OCI-LY1 (cell line): Measurements from ENCODE around the gene FNDC5.

Experiments used
- H2AFZ ChIP-seq: fragments of 200-600 bp; sonication (generic), shearing (Covaris generic); 2 replicates; pipeline ENCODE4 v1.6.0; 2014; ENCODE audit warnings: antibody characterized with exemption, mild to moderate bottlenecking, low read length
- H3F3A ChIP-seq: fragments of 200-600 bp; sonication (generic), shearing (Covaris generic); 2 replicates; pipeline ENCODE4 v1.6.0; 2014; ENCODE audit warnings: mild to moderate bottlenecking, antibody characterized with exemption, low read length, moderate library complexity; ENCODE audit not compliant: insufficient read depth
- H3K27ac ChIP-seq: fragments of 200-600 bp; sonication (generic); 2 replicates; pipeline ENCODE4 v1.5.1; 2014; ENCODE audit warnings: low read length, mixed run types, mild to moderate bottlenecking, low read depth; ENCODE audit not compliant: poor library complexity, severe bottlenecking
- H3K27me3 ChIP-seq: fragments of 200-600 bp; sonication (generic); 2 replicates; pipeline ENCODE4 v1.6.0; 2014; ENCODE audit warnings: antibody characterized with exemption, mild to moderate bottlenecking, low read length, moderate library complexity; ENCODE audit not compliant: insufficient read depth
- H3K36me3 ChIP-seq: fragments of 200-600 bp; sonication (generic); 2 replicates; pipeline ENCODE4 v1.6.1; 2014; ENCODE audit warnings: mild to moderate bottlenecking, antibody characterized with exemption, low read length, moderate library complexity, mixed read lengths; ENCODE audit not compliant: insufficient read depth
- H3K4me1 ChIP-seq: fragments of 200-600 bp; sonication (generic); 2 replicates; pipeline ENCODE4 v1.5.1; 2014; ENCODE audit warnings: mild to moderate bottlenecking, low read length, moderate library complexity; ENCODE audit not compliant: insufficient read depth, severe bottlenecking
- H3K4me2 ChIP-seq: fragments of 200-600 bp; sonication (generic), shearing (Covaris generic); 2 replicates; pipeline ENCODE4 v1.6.1; 2014; ENCODE audit warnings: low read length
- H3K4me3 ChIP-seq: fragments of 200-600 bp; sonication (generic); 2 replicates; pipeline ENCODE4 v1.5.1; 2014; ENCODE audit warnings: low read length, low read depth, mild to moderate bottlenecking, mixed read lengths; ENCODE audit not compliant: poor library complexity, severe bottlenecking
- H3K79me2 ChIP-seq: fragments of 200-600 bp; shearing (Covaris generic); 2 replicates; pipeline ENCODE4 v1.6.1; 2016; ENCODE audit warnings: mixed run types, low read length, mixed read lengths; ENCODE audit not compliant: insufficient read depth
- H3K9ac ChIP-seq: fragments of 200-600 bp; sonication (generic), shearing (Covaris generic); 2 replicates; pipeline ENCODE4 v1.6.1; 2014; ENCODE audit warnings: mild to moderate bottlenecking, low read length, mixed read lengths
- H3K9me2 ChIP-seq: fragments of 200-600 bp; sonication (generic), shearing (Covaris generic); 2 replicates; pipeline ENCODE4 v1.6.1; 2014; ENCODE audit warnings: low read depth, mild to moderate bottlenecking, low read length, mixed read lengths
- H3K9me3 ChIP-seq: fragments of 200-600 bp; shearing (Covaris generic); 2 replicates; pipeline ENCODE4 v1.6.1; 2014; ENCODE audit warnings: low read length, mixed read lengths
- H4K20me1 ChIP-seq: fragments of 200-600 bp; sonication (generic), shearing (Covaris generic); 2 replicates; pipeline ENCODE4 v1.6.0; 2016; ENCODE audit warnings: mild to moderate bottlenecking, low read length; ENCODE audit not compliant: insufficient read depth
- EZH2 ChIP-seq: fragments of 200-600 bp; sonication (generic), shearing (Covaris generic); IDR thresholded peaks from 2 replicates; pipeline ENCODE4 v1.8.0; 2017; ENCODE audit warnings: borderline replicate concordance, mixed run types, mild to moderate bottlenecking, antibody characterized with exemption, low read length, moderate library complexity, mixed read lengths
- TF ChIP-seq, protein P1 (sequence below): fragments of 200-600 bp; sonication (generic), shearing (Covaris generic); IDR thresholded peaks from 2 replicates; pipeline ENCODE4 v1.5.1; 2017; ENCODE audit warnings: mild to moderate bottlenecking, antibody characterized with exemption, low read length, moderate library complexity, mixed read lengths

Gene FNDC5

DNA sequence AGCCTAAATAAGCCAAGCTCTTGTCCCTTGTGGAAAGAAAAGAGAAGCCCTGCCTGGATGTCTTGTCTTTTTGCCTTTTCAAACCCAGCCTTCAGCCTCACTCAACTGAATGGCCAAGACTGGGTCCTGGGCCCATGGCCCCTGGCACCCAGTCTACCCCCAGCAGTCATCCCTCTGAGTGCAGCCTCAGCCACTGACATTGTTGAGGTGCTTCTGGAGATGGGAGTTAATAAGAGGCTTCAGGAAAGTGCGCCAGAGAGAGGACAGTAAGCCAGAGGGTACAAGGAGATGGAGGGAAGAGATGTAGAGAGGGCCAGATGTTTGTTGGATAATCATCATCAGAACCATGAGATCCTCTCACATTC, 6.8 kb downstream of the FNDC5 start:
- Histone ChIP-seq H3K9me3 (no peaks in the 10 kb centered on the region), H3K36me3 (peaks cover 4% of the 10 kb centered on the region; the same call in 1 of the 2 replicates), H3F3A (no peaks in the 10 kb centered on the region), H4K20me1 (no peaks in the 10 kb centered on the region), H2AFZ (no peak overlapping the region), H3K27ac (no peak overlapping the region), H3K27me3 (no peaks in the 10 kb centered on the region), H3K4me3 (no peak overlapping the region), H3K4me2 (no peak overlapping the region), H3K9me2 (no peaks in the 10 kb centered on the region), H3K79me2 (no peaks in the 10 kb centered on the region), H3K4me1 (no peaks in the 10 kb centered on the region), H3K9ac (no peak overlapping the region)
- no peak for TF ChIP-seq EZH2

DNA sequence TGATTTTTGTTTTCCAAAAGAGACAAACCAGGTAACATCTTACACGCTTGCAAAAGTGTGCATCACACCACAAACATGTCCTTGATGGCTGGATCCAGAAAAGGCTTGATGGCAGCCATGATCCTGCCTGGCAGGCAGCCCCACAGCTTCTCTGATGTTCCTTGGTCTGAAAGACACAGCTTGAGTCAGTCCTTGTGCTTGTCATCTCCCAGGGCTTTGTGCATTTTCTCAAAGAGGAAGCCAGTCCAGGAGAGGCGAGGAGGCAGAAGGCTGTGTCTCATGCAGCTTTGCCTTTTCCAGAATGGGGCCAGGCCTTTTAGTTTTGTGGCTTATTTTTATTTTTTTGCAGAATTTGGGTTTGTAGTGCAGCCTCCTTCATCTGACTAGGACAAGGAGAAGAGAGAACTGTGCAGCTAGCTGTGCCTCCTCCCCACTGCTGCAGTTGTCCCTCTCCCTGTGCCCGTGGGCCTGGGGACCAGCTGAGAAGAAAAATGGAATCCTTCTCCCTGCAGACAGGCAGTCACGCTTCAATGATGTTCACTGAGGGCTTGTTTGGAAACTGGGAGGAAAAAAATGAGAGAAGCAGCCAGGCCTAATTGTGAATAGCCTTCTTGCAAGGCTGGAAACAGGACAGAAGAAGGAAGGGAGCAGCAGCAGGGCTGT, 7.4 kb downstream of the FNDC5 start:
- Histone ChIP-seq H2AFZ (no peak overlapping the region), H3K27me3 (no peaks in the 10 kb centered on the region), H3K4me2 (no peak overlapping the region), H3K36me3 (peaks cover 4% of the 10 kb centered on the region; the same call in 1 of the 2 replicates), H3K27ac (no peak overlapping the region), H3K79me2 (no peaks in the 10 kb centered on the region), H3F3A (no peaks in the 10 kb centered on the region), H3K4me1 (no peaks in the 10 kb centered on the region), H3K9me3 (no peaks in the 10 kb centered on the region), H3K4me3 (no peak overlapping the region), H3K9ac (no peak overlapping the region), H4K20me1 (no peaks in the 10 kb centered on the region), H3K9me2 (no peaks in the 10 kb centered on the region)
- TF ChIP-seq, protein P1, sequence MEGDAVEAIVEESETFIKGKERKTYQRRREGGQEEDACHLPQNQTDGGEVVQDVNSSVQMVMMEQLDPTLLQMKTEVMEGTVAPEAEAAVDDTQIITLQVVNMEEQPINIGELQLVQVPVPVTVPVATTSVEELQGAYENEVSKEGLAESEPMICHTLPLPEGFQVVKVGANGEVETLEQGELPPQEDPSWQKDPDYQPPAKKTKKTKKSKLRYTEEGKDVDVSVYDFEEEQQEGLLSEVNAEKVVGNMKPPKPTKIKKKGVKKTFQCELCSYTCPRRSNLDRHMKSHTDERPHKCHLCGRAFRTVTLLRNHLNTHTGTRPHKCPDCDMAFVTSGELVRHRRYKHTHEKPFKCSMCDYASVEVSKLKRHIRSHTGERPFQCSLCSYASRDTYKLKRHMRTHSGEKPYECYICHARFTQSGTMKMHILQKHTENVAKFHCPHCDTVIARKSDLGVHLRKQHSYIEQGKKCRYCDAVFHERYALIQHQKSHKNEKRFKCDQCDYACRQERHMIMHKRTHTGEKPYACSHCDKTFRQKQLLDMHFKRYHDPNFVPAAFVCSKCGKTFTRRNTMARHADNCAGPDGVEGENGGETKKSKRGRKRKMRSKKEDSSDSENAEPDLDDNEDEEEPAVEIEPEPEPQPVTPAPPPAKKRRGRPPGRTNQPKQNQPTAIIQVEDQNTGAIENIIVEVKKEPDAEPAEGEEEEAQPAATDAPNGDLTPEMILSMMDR = no peak
- no peak for TF ChIP-seq EZH2

DNA sequence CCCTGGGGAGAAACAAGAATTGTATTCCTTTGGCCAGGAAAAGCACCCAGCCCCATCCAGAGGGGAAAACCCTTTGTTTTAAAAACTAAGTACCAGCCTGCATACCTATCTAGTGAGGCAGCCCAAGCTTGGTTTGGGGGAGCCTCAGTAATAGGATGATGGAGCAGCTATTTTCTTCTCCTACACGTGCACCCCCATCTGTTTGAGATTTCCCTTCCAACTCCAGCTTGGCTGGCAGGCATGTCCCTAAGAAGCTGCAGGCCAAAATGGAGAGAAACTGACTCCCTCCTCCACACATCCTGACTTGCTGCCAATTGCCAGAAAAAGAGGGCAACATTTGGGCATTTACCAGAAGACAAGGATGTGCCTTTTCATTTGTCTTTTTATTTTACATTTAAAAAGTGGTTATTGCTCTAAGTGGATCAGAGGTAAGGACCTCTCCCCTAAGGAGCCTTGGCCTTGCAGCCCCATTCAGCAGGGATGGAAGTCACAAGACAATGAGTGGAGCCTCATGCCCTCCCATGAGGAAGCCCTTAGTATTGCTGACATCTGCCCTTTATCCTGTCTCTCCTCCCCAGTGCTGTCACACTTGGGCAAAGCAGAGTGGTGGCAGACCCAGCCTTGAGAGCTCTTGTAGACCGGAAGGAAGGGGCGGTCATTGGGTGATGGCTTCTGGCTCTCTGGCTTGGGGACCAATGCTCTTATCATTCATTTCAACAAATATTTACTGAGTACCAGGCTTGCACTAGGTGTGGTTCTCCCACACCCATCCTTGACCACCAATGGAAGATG, 8.6 kb downstream of the FNDC5 start:
- Histone ChIP-seq H3K27ac (no peak overlapping the region), H3K4me3 (no peak overlapping the region), H3K9ac (no peak overlapping the region), H2AFZ (no peak overlapping the region), H3K9me2 (no peaks in the 10 kb centered on the region), H3K79me2 (no peaks in the 10 kb centered on the region), H3K4me2 (no peak overlapping the region), H3F3A (no peaks in the 10 kb centered on the region), H3K9me3 (no peaks in the 10 kb centered on the region), H3K4me1 (no peaks in the 10 kb centered on the region), H3K27me3 (no peaks in the 10 kb centered on the region), H4K20me1 (no peaks in the 10 kb centered on the region), H3K36me3 (peaks cover 6% of the 10 kb centered on the region; the same call in 1 of the 2 replicates)
- TF ChIP-seq, protein P1 = no peak
- no peak for TF ChIP-seq EZH2
